NCI-H1048 (cell line): ENCODE results near the gene DYNLT1.
"Not testable (repeated sequence)": the region's sequence is repeated elsewhere in the genome, so short reads cannot be mapped to it uniquely, and the experiment has no call there.

Experiments
- DNase-seq: peaks from one replicate; lab custom pipeline; 2025; lab: John Stamatoyannopoulos, UW

The DYNLT1 gene

DNA sequence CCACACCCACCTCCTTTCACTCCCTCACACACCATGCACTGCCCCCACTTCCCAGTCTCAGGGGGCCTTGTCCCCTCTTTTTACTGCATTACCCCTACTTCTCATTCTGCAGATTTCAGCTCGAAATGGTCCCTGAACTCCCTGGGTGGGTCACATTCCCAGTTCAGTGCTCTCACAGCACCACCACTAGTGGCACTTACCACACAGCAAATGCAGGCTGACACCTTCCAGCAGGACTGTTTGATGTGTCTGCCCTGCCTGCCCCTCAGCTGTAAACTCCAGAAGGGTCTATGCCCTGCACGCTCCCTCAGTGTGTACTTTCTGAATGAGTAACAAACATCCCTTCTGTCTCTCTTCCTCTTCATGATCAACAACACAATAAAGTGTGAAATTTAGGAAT is 4.0 kb downstream of the DYNLT1 start:
- DNase-seq = no peak

DNA sequence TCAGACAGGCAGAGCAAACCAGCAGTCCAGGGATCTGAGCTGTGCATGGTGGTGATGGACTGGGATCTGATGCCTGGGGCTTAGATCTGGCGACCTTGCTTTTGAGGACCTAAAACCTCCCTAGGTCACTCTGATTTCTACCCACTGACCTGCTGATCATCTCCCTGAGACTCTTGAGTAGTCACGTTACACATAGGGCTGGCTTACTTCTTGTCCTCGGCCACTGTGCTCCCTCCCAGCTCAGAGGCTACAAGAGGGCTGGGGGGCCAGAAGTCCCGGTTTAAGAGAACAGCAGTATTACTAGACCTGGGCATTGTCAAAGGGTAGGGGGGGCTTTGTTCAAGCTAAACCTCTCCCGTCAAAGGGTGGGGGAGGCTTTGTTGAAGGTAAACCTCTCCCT is 5.5 kb downstream of the DYNLT1 start:
- no peak for DNase-seq

- no peak for DNase-seq
Observed at GRCh38 chr6:158638324-158638854, 6.2 kb downstream of the DYNLT1 start.

DNA sequence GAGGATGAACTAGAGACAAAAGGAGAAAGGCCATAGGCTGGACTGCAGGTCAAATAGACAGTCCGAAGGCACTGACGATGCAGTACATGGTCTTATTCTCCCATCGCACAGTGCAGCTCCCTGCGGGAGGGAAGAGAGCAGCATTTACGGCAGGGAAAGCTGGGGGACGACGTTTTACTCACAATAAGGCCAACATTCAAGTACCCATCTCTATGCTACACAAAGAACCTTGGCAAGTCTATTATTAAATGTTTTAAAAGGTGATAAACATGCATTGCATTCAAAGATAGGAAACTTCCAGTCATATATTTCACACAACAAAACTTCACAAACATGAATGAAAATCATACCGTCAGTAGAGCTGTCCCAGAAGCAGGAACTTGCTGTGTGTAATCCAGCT is 7.8 kb downstream of the DYNLT1 start:
- no peak for DNase-seq

GRCh38 chr6:158635427-158636073 is 9.0 kb downstream of the DYNLT1 start:
- DNase-seq = no peak

DNA sequence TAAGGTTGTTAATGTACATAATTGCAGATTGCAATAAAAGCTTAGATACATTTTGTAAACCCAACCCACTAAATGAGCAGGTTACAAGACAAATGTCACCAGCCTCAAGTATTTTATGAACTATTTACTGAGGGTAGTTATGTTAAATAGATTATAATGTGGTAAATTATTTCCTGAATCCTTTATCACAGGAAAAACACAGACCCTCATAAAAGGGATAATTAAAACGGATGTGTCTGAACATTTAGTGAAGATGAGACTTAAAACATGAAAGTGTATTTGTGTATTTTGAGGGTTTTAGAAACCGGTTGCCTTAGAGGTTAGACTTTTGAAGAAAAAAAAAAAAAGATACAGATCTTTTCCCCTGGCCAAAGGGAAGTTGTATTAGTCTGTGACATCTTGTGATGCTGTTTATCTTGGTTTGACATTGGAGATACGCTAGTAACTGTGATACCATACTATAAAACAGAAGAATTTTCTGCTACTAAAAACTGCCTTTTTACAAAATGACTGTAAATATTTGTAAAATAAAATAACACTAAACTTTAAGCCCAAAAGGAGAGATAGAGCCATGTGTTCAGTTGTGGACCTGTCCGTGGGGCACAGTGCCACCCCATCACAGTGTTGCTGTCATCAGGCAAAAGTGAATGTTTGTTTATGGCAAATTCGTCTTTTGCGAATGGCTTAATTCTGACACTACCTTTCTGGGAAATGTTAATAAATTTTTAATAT is 9.7 kb downstream of the DYNLT1 start:
- no peak for DNase-seq

DNA sequence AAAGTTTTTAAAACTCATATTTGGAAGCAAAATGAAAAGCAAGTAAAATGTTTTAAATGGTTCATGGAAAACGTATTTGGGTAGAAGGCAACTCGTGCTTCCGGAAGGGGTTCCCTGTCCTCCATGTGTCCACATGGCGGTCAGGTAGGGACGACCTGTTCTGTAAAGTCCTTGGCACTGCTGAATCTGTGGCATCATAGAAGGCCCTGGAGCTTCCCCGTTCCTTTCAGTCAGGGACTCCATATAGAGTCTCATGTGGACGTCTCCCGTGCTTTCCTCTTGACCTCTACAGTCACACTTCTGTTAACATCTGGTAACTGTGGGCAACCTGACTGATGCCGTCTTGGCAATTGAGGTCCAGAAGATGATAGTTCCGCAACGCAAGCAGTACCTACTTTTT is 11.4 kb downstream of the DYNLT1 start:
- no peak for DNase-seq

DNA sequence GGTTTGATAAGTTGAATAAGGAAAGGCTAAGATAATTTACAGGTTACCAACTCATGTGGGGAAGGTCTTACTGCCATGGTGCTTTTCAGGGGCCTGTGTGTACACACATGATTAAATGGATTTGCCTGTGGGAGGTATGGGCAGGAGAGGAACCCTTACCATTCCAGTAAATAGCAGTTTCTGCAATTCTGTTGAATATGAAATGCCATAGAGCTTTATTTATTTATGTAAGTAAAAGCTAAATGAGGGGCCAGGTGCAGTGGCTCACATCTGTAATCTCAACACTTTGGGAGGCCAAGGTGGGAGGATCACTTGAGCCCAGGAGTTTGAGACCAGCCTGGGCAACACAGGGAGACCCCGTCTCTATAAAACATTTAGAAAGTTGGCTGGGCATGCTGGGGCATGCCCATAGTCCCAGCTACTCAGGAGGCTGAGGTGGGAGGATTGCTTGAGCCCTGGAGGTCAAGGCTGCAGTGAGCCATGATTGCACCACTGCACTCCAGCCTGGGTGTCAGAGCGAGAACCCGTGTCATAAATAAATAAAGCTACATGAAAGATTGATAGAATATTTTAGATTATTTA is 11.9 kb downstream of the DYNLT1 start:
- not testable (repeated sequence) for DNase-seq

- no peak for DNase-seq
Observed at GRCh38 chr6:158631678-158632537, 12.6 kb downstream of the DYNLT1 start.

- no peak for DNase-seq
Observed at GRCh38 chr6:158630938-158631616, 13.5 kb downstream of the DYNLT1 start.

GRCh38 chr6:158629367-158630221 is 14.9 kb downstream of the DYNLT1 start:
- no peak for DNase-seq

DNA sequence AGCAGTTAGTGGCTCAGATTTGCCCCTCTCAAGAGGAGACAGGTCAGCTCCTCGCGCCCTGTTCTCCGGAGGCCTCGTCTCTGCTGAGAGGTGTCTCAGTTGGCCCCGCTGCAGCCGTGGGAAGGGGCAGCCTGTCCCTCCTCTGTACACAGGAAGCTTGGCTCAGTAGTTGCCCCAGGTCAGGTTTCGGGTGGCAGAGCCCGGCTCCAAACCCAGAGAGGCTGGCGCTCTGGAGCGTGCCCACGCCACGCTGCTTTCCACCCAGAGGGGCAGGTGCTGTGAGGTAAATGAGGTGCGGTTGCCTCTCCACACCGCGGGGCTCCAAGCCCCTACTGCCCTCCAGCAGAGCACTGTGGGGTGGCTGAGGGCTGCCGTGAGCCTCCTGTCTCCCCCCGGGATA is 16.0 kb downstream of the DYNLT1 start:
- DNase-seq = no peak

GRCh38 chr6:158627940-158628211 is 16.7 kb downstream of the DYNLT1 start:
- no peak for DNase-seq

DNA sequence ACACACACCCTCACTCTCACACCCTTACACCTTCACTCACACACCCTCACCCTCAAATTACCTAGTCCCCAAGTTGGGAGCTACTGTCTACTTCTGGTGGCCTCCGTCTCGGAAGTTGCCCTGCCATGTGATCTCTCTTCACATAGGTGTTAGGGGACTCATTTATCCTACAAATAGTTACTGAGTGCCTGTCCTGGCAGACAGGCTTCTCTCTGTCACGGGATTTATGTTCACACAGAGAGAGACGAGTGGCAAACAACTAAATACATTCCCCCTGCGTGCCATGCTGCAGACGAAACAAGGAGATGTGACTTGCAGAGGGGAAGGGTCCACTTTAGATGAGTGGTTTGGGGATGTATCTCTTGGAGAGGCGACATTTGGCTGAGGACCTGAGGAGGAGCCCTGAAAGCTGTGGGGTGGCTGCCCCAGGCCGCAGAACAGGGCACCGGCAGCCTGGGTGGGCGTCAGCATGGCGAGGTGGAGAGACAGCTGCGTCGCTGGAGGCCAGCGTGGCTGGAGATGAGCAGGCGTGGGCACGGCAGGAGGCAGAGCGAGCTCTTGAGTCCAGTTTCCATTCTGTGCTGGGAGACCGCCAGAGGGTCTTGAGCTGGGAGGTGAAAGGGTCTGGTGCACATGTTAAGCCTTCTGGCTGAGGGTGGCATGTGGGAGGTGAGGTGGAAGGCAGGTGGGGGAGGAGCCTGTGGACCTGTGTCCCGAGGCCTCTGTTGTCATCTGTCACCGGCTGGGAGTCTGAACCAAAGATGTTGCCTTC is 17.2 kb downstream of the DYNLT1 start:
- no peak for DNase-seq

GRCh38 chr6:158626360-158627167 is 18.0 kb downstream of the DYNLT1 start:
- DNase-seq = no peak

DNA sequence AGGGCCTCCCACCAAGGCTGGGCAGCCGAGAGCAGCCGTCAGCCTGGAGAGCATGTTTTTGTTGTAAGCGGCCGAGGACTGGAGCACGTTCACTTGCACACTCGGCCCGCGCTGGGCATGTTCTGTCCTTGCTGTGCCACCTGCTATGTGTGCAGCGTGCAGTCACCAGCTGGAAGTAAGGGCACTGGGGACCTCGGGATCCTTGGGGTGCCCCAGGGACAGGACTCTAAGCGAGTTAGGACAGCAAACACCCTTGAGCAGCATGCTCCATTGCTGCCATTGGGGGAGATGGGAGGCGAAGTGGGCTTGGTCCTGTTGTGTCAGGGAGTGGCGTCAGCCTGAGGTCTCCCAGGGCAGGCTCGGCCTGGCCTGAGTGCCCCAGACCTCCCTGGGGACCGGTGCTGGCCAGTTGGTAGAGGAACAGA is 18.6 kb downstream of the DYNLT1 start:
- no peak for DNase-seq

DNA sequence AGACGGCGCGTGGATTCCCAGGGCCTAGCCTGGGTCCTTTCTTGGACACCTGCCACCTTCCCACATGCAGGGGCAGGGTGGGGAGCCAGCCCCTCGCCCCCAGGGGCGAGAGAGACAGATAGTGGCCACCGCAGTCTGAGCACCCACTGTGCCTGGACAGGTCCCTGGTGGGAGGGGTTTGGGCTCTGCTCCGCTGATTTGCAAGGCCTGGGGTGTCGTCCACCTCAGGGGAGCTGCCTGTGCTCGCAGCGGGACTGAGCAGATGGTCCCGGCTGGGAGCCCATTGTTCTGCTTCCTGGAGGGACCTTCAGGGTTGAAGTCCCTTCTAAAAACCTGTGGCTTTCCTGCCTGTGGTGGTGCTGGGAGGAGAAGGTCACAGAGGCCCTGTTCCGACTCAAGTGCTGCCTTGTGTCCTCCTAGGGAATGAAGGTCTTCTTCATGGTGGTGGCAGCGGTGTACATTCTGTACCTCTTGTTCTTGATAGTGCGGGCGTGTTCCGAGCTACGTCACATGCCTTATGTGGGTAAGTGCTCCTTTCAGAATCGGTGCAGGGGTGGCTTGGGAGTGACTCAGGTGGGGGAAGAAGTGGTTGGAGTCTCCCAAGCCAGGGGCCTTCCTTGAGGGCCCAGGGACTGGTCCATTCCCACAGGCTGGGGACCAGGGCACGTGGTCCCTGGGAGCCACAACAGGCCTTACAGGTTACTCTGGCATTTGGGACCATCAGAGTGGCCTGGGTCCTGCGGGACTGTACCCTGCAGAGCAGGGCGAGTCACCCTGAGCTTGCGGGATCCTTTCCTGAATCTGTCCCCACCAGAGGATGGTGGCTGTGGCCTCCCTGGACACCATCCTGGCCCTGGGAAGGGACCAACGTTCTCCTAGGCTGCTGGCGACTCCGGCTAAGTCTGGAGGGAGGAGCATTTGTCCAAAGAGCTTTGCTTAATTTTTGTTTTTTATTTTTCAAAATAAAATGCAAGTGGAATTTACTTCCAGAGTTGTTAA is 19.6 kb downstream of the DYNLT1 start:
- DNase-seq = no peak
